ENCODE measurements around the gene DLG2. TPM values are rescaled to one million over a fixed set of nuclear protein-coding genes. Genes with fewer than 3 reads are reported as not detected.
"Not testable (repeated sequence)": the region's sequence is repeated elsewhere in the genome, so short reads cannot be mapped to it uniquely, and the experiment has no call there.

DLG2 gene
- total and polyA plus RNA-seq, 9 of the 15 experiments (the other 6 are each of a cell fraction or from before 2014, with no cell fraction given): 0.52 to 1.6 (median 0.95) TPM

GRCh38 chr11:84987686-84988187, 639.4 kb downstream of the DLG2 start:
- H3K9me3 ChIP-seq (replicated peaks; ENCODE audit: control insufficient read depth, insufficient read depth, low read depth, low read length); H3K36me3 ChIP-seq (ENCODE audit: control insufficient read depth, insufficient read depth, low read length); H3K4me2 ChIP-seq (ENCODE audit: insufficient read depth, low read length); H3K27ac ChIP-seq (ENCODE audit: extremely low read depth, low read depth, low read length); intact Hi-C loops (cut with micrococcal nuclease); H3K9ac ChIP-seq (ENCODE audit: insufficient read depth in 1 of 2, low read depth in 2 of 2, low read length in 2 of 2); H4K20me1 ChIP-seq (replicated peaks; ENCODE audit: control insufficient read depth, insufficient read depth, low read length); H2AFZ ChIP-seq (ENCODE audit: low read depth, low read length); H3K4me3 ChIP-seq; H3K27me3 ChIP-seq (ENCODE audit: control insufficient read depth in 2 of 2, insufficient read depth in 2 of 2, low read length in 2 of 2); H3K9me1 ChIP-seq (ENCODE audit: control insufficient read depth, insufficient read depth, low read length); ATAC-seq; H3K79me2 ChIP-seq (ENCODE audit: control insufficient read depth, insufficient read depth, low read length); DNase-seq (ENCODE audit: extremely low read depth in 1 of 4, low spot score in 3 of 4); in situ Hi-C loops (cut with MboI); FAIRE-seq; H3K4me1 ChIP-seq (replicated peaks in 1 of 2; ENCODE audit: control insufficient read depth in 2 of 2, insufficient read depth in 2 of 2, low read length in 2 of 2); POLR2A ChIA-PET; BruUV-seq (replicated peaks); CTCF ChIA-PET (ENCODE audit: low intra/inter-chr PET ratio): not testable (repeated sequence)
- 2% methylated on average over 3 of the region's 3 CpGs for WGBS (ENCODE audit: insufficient coverage, low coverage, missing lambda C conversion rate)

- ChIA-PET CTCF (ENCODE audit: low intra/inter-chr PET ratio) (no interaction called here), POLR2A (no interaction called here)
- Histone ChIP-seq H3K4me3 (no peak overlapping the region), H3K79me2 (ENCODE audit: control insufficient read depth, insufficient read depth, low read length) (no peaks in the 10 kb centered on the region), H3K4me2 (ENCODE audit: insufficient read depth, low read length) (no peak overlapping the region), H3K27ac (ENCODE audit: extremely low read depth, low read depth, low read length) (no peak overlapping the region), H3K9me3 (replicated peaks; ENCODE audit: control insufficient read depth, insufficient read depth, low read depth, low read length) (0 out of 2 replicates have a peak, but pooled peaks cover 3% of the 10 kb centered on the region), H4K20me1 (replicated peaks; ENCODE audit: control insufficient read depth, insufficient read depth, low read length) (no peaks in the 10 kb centered on the region), H3K9ac (ENCODE audit: insufficient read depth in 1 of 2, low read depth in 2 of 2, low read length in 2 of 2) (no peak overlapping the region), H3K27me3 (ENCODE audit: control insufficient read depth in 2 of 2, insufficient read depth in 2 of 2, low read length in 2 of 2) (no peaks in the 10 kb centered on the region), H3K9me1 (ENCODE audit: control insufficient read depth, insufficient read depth, low read length) (no peaks in the 10 kb centered on the region), H3K4me1 (replicated peaks in 1 of 2; ENCODE audit: control insufficient read depth in 2 of 2, insufficient read depth in 2 of 2, low read length in 2 of 2) (no peaks in the 10 kb centered on the region), H3K36me3 (ENCODE audit: control insufficient read depth, insufficient read depth, low read length) (no peaks in the 10 kb centered on the region), H2AFZ (ENCODE audit: low read depth, low read length) (no peak overlapping the region)
- BruUV-seq (replicated peaks): no TSS peak
- intact Hi-C loops (cut with micrococcal nuclease) (no loop called here), in situ Hi-C loops (cut with MboI) (no loop called here)
- no peak for FAIRE-seq
- TF ChIP-seq RFX7 (CRISPR knock-in tag; IDR thresholded peaks at IDR 0.05) (no peak), ZNF239 (CRISPR knock-in tag; IDR thresholded peaks at IDR 0.05) (no peak), NFE2L1 (tag; IDR thresholded peaks at IDR 0.05; ENCODE audit: borderline replicate concordance, low read depth) (no peak), ZNF830 (CRISPR knock-in tag; IDR thresholded peaks at IDR 0.05) (no peak), ZBTB26 (CRISPR knock-in tag; IDR thresholded peaks at IDR 0.05) (no peak), BMI1 (IDR thresholded peaks at IDR 0.05; ENCODE audit: low read length) (no peak), PBX2 (CRISPR knock-in tag; IDR thresholded peaks at IDR 0.05; ENCODE audit: low read depth) (no peak), PBX2 (tag; conservative IDR thresholded peaks at IDR 0.05; ENCODE audit: low read depth) (no peak), STAG1 (CRISPR knock-in tag; IDR thresholded peaks at IDR 0.05; ENCODE audit: borderline replicate concordance) (no peak)
- 4% methylated on average over 3 of the region's 3 CpGs for WGBS (ENCODE audit: insufficient coverage, low coverage, missing lambda C conversion rate)
- no peak for ATAC-seq
- no peak for DNase-seq (ENCODE audit: extremely low read depth in 1 of 4, low spot score in 3 of 4)
Measured at GRCh38 chr11:84981301-84981700, 645.8 kb downstream of the DLG2 start.

Measured in K562 (cell line).